Hepatocyte (in vitro differentiated cells): ENCODE results near the gene FAIM. TPM values are rescaled to one million over a fixed set of nuclear protein-coding genes. Genes with fewer than 3 reads are reported as not detected.

Experiments
- DNase-seq: peaks from one replicate; pipeline ENCODE4 v3.0.0-alpha.2; 2016; ENCODE audit warnings: low spot score
- H2AFZ ChIP-seq: fragments of 200-600 bp; sonication (generic); 2 replicates; pipeline ENCODE4 v1.6.0; 2016; ENCODE audit warnings: antibody characterized with exemption, mild to moderate bottlenecking
- H3K27ac ChIP-seq: fragments of 200-600 bp; sonication (generic); 2 replicates; pipeline ENCODE4 v1.5.1; 2016; ENCODE audit warnings: mild to moderate bottlenecking
- H3K27me3 ChIP-seq: fragments of 200-600 bp; sonication (generic); 2 replicates; pipeline ENCODE4 v1.6.1; 2016
- H3K36me3 ChIP-seq: fragments of 200-600 bp; sonication (generic); replicated peaks from 2 replicates; pipeline ENCODE4 v1.5.1; 2016; ENCODE audit warnings: low read depth; ENCODE audit not compliant: insufficient read depth
- H3K4me1 ChIP-seq: fragments of 200-600 bp; sonication (generic); 2 replicates; pipeline ENCODE4 v1.5.1; 2016; ENCODE audit warnings: mild to moderate bottlenecking, moderate library complexity; ENCODE audit not compliant: insufficient read depth
- H3K4me2 ChIP-seq: fragments of 200-600 bp; sonication (generic); 2 replicates; pipeline ENCODE4 v1.6.0; 2016
- H3K4me3 ChIP-seq: fragments of 200-600 bp; sonication (generic); 2 replicates; pipeline ENCODE4 v1.5.1; 2016; ENCODE audit warnings: mild to moderate bottlenecking
- H3K79me2 ChIP-seq: fragments of 200-600 bp; sonication (generic); 2 replicates; pipeline ENCODE4 v1.6.0; 2017; ENCODE audit warnings: mild to moderate bottlenecking
- H3K9me2 ChIP-seq: fragments of 200-600 bp; sonication (generic); replicated peaks from 2 replicates; pipeline ENCODE4 v1.6.0; 2017; ENCODE audit warnings: mild to moderate bottlenecking; ENCODE audit not compliant: insufficient read depth
- H3K9me3 ChIP-seq: fragments of 200-600 bp; sonication (generic); 2 replicates; pipeline ENCODE4 v1.5.1; 2016; ENCODE audit warnings: low read depth, mild to moderate bottlenecking
- H4K20me1 ChIP-seq: fragments of 200-600 bp; sonication (generic); 2 replicates; pipeline ENCODE4 v1.6.0; 2016; ENCODE audit warnings: mild to moderate bottlenecking; ENCODE audit not compliant: insufficient read depth, poor library complexity, severe bottlenecking
- EZH2 ChIP-seq: fragments of 200-600 bp; sonication (generic); IDR thresholded peaks from 2 replicates; pipeline ENCODE4 v1.6.1; 2016; ENCODE audit warnings: antibody characterized with exemption, mild to moderate bottlenecking, borderline replicate concordance
- EZH2phosphoT487 ChIP-seq: fragments of 200-600 bp; sonication (generic); IDR thresholded peaks from one replicate; pipeline ENCODE4 v1.6.1; 2018; ENCODE audit warnings: antibody characterized with exemption, mild to moderate bottlenecking, low read depth, moderate library complexity; ENCODE audit not compliant: unreplicated experiment, severe bottlenecking
- WGBS: methylation state at CpG from one replicate; pipeline ENCODE4 v1.1.6; 2016; ENCODE audit warnings: low lambda C conversion rate; ENCODE audit errors: missing lambda C conversion rate; 5-methylcytosine and 5-hydroxymethylcytosine counted together
- polyA plus RNA-seq: library from polyadenylated mRNA; unstranded; fragments of >200 nt; fragmentation: Nextera tagmentation; extraction: Ambion mirVana; gene quantifications from 2 replicates; pipeline ENCODE4 v1.2.1, GENCODE V29; 2016
- total RNA-seq: library from RNA; depleted of rRNA; stranded (reverse); fragments of >200 nt; gene quantifications from 2 replicates; pipeline ENCODE4 v1.2.3, GENCODE V29; 2014
- TF ChIP-seq, protein P1 (sequence below): fragments of 200-600 bp; sonication (generic); IDR thresholded peaks from 2 replicates; pipeline ENCODE4 v1.5.1; 2016; ENCODE audit warnings: antibody characterized with exemption, mild to moderate bottlenecking; ENCODE audit not compliant: poor library complexity

The FAIM gene
- total and polyA plus RNA-seq, 2 experiments from 2014 or later, result 17.4 to 19.6 TPM

DNA sequence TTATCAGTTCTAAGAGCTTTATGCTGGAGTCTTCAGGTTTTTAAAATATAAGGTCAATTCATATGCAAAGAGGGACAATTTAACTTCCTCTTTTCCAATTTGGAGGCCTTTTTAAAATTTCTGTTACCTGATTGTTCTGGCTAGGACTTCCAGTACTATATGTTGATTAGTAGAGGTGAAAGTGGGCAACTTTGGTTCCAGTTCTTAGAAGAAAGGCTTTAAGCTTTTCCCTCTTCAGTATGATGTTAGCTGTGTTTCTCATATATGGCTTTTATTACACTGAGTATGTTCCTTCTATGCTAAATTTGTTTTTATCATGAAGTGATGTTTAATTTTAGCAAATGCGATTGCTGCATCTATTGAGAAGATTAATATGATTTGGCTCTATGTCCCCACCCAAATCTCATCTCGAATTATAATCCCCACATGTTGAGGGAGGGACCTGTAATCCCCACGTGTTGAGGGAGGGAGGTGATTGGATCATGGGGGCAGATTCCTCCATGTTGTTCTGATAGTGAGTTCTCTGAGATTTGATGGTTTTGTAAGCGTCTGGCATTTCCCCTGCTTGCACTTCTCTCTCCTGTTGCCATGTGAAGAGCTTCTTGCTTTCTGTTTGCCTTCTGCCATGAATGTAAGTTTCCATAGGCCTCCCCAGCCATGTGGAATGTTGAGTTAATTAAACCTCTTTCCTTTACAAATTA lies 33.8 kb downstream of the FAIM start:
- no peaks in the 10 kb centered on the region for H3K9me2 ChIP-seq
- TF ChIP-seq, protein P1, sequence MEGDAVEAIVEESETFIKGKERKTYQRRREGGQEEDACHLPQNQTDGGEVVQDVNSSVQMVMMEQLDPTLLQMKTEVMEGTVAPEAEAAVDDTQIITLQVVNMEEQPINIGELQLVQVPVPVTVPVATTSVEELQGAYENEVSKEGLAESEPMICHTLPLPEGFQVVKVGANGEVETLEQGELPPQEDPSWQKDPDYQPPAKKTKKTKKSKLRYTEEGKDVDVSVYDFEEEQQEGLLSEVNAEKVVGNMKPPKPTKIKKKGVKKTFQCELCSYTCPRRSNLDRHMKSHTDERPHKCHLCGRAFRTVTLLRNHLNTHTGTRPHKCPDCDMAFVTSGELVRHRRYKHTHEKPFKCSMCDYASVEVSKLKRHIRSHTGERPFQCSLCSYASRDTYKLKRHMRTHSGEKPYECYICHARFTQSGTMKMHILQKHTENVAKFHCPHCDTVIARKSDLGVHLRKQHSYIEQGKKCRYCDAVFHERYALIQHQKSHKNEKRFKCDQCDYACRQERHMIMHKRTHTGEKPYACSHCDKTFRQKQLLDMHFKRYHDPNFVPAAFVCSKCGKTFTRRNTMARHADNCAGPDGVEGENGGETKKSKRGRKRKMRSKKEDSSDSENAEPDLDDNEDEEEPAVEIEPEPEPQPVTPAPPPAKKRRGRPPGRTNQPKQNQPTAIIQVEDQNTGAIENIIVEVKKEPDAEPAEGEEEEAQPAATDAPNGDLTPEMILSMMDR, result no peak
- TF ChIP-seq EZH2phosphoT487 (no peak), EZH2 (no peak)
- WGBS, result 88% methylated on average over 4 of the region's 4 CpGs
- H3K79me2 ChIP-seq, result no peaks in the 10 kb centered on the region
- H3K9me3 ChIP-seq, result peaks cover 15% of the 10 kb centered on the region
- no peak overlapping the region for H3K4me3 ChIP-seq
- H3K27ac ChIP-seq, result no peak overlapping the region
- no peak overlapping the region for H2AFZ ChIP-seq
- H4K20me1 ChIP-seq, result no peaks in the 10 kb centered on the region
- no peaks in the 10 kb centered on the region for H3K27me3 ChIP-seq
- no peaks in the 10 kb centered on the region for H3K4me1 ChIP-seq
- no peaks in the 10 kb centered on the region for H3K36me3 ChIP-seq
- no peak overlapping the region for H3K4me2 ChIP-seq
- no peak for DNase-seq

DNA sequence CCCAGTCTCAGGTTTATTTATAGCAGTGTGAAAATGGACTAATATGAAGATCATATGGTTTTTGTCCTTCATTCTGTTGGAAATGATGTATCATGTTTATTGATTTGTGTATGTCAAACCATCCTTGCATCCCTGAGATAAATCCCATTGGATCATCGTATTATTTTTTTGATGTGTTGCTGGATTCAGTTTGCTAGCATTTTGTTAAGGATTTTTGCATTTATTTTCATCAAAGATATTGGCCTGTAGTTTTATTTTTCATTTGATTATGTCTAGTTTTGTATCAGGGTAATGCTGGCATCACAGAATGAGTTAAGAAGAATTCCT lies 34.3 kb downstream of the FAIM start:
- no peaks in the 10 kb centered on the region for H3K9me2 ChIP-seq
- H3K79me2 ChIP-seq, result no peaks in the 10 kb centered on the region
- H3K9me3 ChIP-seq, result peaks cover 15% of the 10 kb centered on the region
- no peak overlapping the region for H2AFZ ChIP-seq
- H3K27ac ChIP-seq, result no peak overlapping the region
- H3K4me3 ChIP-seq, result no peak overlapping the region
- H3K27me3 ChIP-seq, result no peaks in the 10 kb centered on the region
- WGBS, result 100% methylated on average over 1 of the region's 1 CpG
- H3K4me2 ChIP-seq, result no peak overlapping the region
- TF ChIP-seq, protein P1, result no peak
- no peak for TF ChIP-seq EZH2phosphoT487
- no peak for TF ChIP-seq EZH2
- H4K20me1 ChIP-seq, result no peaks in the 10 kb centered on the region
- no peak for DNase-seq
- no peaks in the 10 kb centered on the region for H3K36me3 ChIP-seq
- H3K4me1 ChIP-seq, result no peaks in the 10 kb centered on the region

DNA sequence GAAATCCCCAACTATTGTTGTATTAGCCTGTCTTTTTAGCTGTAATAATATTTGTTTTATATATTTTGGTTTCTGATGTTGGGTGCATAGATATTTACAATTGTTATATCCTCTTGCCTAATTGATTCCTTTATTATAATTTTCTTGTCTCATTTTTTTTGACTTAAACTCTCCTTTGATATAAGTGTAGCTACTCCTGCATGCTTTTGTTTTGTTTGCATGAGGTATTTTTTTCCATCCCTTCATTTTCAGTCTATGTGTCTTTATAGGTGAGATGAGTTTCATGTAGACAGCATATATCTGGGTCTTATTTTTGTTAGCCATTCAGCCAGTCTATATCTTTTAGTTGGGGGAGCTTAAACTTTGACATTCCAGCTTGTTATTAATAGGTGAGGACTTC lies 37.4 kb downstream of the FAIM start:
- Histone ChIP-seq H2AFZ (no peak overlapping the region), H4K20me1 (no peaks in the 10 kb centered on the region), H3K79me2 (no peaks in the 10 kb centered on the region), H3K27ac (no peak overlapping the region), H3K4me2 (no peak overlapping the region), H3K4me3 (no peak overlapping the region), H3K36me3 (no peaks in the 10 kb centered on the region), H3K27me3 (no peaks in the 10 kb centered on the region), H3K9me3 (peaks cover 15% of the 10 kb centered on the region), H3K4me1 (no peaks in the 10 kb centered on the region), H3K9me2 (no peaks in the 10 kb centered on the region)
- no peak for DNase-seq
- TF ChIP-seq, protein P1, result no peak
- TF ChIP-seq EZH2 (no peak), EZH2phosphoT487 (no peak)

DNA sequence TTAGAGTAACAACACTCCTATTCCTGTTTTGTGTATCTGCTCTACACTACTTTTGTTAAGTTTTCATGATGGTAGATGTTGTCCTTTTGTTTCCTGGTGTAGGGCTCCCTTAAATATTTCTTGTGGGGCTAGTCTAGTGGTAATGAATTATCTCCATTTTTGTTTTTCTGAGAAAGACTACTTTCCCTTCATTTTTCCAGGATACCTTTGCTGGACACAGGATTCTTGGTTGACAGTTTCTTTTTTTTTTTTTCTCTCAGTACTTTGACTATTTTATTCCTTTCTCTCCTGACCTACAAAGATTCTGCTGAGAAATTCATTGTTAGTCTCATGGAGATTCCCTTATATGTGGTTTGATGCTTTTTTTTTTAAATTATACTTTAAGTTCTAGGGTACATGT lies 37.9 kb downstream of the FAIM start:
- TF ChIP-seq EZH2 (no peak), EZH2phosphoT487 (no peak)
- TF ChIP-seq, protein P1, result no peak

More for the DNA sequence above, 37.9 kb downstream of the FAIM start:
- no peaks in the 10 kb centered on the region for H3K4me1 ChIP-seq
- peaks cover 15% of the 10 kb centered on the region for H3K9me3 ChIP-seq
- no peak for DNase-seq
- no peaks in the 10 kb centered on the region for H3K79me2 ChIP-seq
- H3K27ac ChIP-seq, result no peak overlapping the region
- no peaks in the 10 kb centered on the region for H3K9me2 ChIP-seq
- H4K20me1 ChIP-seq, result no peaks in the 10 kb centered on the region
- no peaks in the 10 kb centered on the region for H3K36me3 ChIP-seq
- H2AFZ ChIP-seq, result no peak overlapping the region
- H3K4me2 ChIP-seq, result no peak overlapping the region
- no peaks in the 10 kb centered on the region for H3K27me3 ChIP-seq
- H3K4me3 ChIP-seq, result no peak overlapping the region
